CD1c-positive myeloid dendritic cell (primary cell): Measurements from ENCODE around the gene TMEM143.
"Not testable (repeated sequence)": the region's sequence is repeated elsewhere in the genome, so short reads cannot be mapped to it uniquely, and the experiment has no call there.

Experiments
- DNase-seq: peaks from one replicate; pipeline ENCODE4 v3.0.0-alpha.2; 2016; ENCODE audit errors: extremely low spot score

TMEM143 gene

DNA sequence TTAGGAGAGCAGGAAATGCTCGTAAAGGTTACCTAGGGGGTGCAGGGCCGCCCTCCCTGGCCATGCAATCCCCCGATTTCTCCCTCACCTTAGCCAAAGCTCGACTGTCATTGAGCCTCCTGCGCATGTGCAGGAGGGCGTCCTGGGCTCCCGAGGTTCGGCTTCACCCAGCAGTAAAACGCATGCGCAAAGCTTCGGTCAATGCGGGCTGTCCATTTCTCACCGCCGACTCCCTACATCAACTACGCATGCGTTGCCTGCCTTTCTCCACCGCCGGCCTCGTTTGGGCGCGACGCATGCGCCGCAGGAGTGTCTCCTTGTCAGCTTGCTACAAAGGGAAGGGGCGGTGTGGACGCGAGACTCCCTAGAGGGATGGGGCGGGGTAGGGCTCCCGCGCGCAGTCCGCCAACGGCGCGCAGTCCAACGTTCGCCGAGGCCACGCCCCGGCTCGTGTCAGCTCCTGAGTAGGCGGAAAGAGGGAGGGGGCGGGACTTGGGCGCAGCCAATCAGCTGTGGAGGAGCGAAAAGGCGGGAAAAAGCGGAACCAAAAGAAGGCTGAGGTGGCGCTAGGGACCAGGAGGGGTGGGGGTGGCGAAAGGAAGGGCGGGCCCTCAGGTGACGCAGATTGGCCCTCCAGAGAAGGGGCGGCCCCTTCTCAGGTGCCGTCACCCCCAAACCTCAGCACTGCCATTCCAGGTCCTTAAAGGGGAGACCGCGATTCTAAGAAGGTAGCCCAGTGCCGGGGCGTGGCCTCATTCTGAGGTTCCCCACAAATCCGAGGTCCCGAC lies at the start of gene TMEM143, which contains the start of gene SYNGR4:
Gene TMEM143, minus strand, starts transcription at position 131 of the 788 bp plus-strand sequence. Its CDS starts 20 bp downstream, at position 111.
Gene SYNGR4, plus strand, starts transcription at position 558 of the 788 bp plus-strand sequence. CDS start 1,476 bp downstream, outside the sequence.
- DNase-seq: peak; percentile 100

DNA sequence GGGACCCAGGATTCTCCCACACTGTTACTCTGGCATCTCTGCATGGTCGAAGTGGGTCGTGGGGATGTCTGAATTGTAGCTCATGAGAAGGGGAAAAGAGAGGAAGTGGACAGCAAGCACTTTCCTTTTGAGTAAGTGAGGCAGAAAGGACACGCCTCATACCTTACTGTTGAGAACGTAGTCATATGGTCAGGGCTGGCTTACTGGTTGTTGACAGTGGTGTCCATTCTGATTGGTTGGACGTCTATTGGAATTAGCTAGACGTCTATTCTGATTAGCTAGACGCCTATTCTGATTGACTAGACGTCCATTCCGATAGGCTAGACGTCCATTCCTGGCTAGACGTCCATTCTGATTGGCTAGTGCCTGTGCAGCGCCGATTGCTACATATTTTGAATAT lies 42.1 kb upstream of the TMEM143 start:
- peak; percentile 40 for DNase-seq

DNA sequence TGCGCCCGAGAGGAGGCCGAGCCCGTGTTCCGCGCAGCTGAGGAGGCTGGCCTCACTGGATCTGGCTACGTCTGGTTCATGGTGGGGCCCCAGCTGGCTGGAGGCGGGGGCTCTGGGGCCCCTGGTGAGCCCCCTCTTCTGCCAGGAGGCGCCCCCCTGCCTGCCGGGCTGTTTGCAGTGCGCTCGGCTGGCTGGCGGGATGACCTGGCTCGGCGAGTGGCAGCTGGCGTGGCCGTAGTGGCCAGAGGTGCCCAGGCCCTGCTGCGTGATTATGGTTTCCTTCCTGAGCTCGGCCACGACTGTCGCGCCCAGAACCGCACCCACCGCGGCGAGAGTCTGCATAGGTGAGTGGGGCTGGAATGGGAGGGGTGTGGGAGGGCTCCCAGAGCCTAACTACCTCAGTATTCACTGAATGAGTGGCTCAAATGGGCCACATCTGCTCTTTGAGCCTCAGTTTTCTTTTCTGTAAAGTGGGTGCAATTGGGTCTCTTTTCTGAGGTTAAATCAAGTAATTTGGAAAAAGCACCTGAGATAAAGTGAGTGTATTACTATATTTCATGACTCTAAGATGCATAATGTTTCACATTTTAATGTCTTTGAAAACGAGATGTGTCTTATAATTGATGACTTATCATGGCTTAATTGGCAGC lies 41.4 kb upstream of the TMEM143 start:
- DNase-seq: no peak

DNA sequence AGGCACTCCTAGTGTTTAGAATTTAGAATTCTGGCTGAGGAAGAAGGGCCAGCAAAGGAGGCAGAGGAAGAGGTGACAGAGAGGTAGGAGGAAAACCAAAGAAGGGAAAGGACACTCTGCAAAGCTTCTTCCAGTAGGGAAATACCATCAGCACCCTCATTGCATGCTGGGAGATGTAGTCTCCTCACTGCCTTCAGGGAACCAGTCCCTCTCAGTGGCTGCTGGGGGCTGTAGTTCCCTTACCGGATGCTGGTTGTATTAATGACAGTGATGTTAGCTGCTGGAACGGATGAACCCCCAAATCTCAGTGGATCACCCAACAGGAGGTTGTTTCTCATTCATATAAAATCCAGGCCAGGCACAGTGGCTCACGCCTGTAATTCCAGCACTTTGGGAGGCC lies 39.9 kb upstream of the TMEM143 start:
- peak; percentile 71 for DNase-seq

DNA sequence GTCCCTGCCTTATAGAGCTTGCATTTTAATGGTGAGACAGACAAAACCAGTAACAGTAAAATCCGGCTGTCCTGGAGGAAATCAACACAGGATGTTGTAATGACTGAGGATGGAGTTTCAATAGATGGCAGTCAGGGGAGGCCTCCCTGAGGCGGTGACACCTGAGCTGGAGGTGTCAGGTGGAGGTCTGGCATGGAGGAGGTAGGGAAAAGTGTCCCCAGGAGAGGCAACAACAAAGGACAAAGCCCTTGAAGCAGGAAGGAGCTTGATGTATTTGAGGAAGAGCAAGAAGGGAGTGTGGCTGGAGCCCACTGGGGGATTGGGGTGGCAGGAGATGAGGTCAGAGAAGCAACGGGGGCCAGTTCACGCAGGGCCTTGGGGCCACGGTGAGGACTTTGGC lies 37.5 kb upstream of the TMEM143 start:
- DNase-seq: no peak

DNA sequence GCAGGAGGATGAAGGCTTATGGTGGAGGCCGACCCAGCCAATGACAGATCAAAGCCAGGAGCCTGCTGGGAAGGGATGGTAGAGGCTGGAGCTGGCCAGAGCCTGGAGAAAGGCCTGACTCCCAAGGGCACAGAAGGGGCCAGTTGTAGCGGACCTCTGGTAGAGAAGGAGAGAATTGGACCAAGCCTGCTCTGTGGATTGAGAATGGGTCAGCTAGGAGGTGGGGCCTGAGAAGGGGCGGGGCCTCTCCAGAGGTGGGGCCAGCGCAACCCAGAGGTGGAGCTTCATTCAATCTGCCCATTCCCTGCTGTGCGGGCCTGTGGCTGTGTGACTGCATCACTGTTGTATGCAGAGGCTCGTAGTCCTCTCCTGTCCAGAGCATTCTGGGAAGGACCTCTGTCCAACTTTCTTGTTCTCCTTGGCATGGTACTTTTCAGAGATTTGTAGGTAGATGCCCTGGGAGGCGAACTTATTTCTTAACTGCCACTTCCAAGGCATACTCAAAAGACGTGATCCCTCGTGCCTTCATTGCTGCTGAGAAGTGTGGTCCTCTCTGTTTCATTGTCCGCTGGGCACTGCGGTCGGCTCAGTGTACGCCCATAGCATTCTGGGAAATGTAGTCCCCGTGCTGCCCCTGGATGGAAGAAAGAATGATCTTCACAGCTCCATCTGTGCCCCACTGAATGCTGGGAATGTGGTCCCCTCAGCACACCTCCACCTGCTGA lies 36.4 kb upstream of the TMEM143 start:
- DNase-seq: peak; percentile 29

DNA sequence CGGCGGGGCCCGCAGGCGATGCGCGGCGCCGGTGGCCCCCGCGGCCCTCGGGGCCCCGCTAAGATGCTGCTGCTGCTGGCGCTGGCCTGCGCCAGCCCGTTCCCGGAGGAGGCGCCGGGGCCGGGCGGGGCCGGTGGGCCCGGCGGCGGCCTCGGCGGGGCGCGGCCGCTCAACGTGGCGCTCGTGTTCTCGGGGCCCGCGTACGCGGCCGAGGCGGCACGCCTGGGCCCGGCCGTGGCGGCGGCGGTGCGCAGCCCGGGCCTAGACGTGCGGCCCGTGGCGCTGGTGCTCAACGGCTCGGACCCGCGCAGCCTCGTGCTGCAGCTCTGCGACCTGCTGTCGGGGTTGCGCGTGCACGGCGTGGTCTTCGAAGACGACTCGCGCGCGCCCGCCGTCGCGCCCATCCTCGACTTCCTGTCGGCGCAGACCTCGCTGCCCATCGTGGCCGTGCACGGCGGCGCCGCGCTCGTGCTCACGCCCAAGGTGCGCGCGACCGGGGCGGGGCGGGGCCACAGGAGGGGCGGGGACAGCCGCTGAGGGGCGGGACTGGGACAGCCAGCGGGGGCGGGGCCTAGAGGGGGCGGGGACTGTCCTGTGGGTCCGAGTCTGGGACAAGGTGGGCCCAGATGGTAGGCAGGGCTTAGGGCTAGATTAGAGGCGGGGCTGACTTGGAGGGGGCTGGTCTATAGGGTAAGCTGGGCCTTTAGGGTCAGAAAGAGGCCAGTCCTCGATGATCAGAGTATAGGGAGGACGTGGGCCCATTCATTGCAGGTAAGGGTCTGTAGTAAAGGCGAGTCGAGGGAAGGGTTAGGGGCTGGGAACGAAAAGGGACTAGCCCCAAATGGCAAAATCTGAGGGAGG lies 34.9 kb upstream of the TMEM143 start:
- DNase-seq: peak; percentile 88

DNA sequence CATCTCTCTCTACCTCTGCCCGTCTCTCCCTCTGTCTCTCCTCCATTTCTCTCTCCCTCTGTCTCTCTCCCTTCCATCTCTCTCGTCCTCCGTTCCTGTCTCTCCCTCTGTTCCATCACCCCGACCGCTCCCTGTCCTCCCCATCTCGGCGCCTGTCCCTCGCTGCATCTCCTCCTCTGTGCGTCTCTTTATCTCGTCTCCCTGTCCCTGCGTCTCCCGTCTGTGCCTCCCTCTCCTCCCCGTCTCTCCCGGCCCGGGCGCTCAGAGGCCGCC lies 34.3 kb upstream of the TMEM143 start:
- no peak for DNase-seq

DNA sequence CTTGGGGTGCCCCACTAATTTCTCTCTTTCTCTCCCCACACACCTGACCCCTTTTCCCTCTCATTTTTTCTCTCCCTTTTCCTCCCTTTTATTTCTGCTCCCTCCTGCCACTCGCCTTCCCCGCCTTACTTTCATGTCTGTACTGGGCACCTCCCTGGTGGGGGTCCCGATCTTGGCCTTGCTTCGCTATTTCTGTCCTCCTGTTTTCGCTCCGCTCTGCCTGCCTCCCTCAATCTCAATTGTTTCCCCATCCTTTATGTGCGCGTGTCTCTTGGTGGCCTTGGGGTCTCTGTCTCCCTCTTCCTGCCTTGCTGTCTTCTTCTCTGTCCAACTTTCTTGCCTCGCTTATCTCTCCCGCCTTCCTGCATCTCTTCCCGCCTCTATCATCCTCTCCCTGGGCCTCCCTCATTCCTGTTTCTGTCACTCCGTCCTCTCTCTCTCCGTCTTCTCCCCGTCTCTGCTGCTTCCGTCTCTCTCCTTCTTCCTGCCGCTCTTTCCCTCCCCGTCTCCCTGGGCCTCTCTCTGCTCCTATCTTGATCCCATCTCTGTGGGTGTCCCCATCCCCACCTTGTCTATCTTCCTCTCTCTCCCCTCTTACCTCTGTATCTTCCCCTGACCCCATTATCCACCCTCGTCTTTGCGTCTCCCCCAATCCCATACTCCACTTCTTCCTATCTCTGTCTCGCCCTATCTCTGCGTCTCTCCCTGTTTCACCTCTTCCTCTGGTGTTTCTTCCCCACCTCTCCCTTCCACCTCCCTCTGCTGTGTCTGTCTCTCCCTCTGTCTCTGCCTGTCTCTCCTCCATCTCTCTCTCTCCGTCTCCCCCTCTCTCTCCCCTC lies 33.7 kb upstream of the TMEM143 start:
- DNase-seq: no peak

DNA sequence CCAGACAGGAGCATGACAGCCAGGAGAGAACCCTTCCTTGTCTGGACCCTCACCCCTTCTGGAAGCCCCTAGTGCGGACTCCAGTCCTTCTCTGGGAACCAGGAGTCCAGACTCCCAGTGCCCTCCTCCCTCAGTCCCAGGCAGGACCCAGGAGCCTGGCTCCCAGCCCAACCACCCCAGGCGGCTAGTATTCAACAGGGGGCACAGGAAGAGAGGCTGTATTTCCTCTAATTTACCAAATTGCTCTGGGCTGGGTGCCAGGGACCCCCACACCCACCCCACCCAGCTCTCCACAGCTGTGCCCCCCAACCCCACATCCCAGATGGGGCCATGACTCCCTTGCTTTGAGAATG lies 33.1 kb upstream of the TMEM143 start:
- DNase-seq: no peak

DNA sequence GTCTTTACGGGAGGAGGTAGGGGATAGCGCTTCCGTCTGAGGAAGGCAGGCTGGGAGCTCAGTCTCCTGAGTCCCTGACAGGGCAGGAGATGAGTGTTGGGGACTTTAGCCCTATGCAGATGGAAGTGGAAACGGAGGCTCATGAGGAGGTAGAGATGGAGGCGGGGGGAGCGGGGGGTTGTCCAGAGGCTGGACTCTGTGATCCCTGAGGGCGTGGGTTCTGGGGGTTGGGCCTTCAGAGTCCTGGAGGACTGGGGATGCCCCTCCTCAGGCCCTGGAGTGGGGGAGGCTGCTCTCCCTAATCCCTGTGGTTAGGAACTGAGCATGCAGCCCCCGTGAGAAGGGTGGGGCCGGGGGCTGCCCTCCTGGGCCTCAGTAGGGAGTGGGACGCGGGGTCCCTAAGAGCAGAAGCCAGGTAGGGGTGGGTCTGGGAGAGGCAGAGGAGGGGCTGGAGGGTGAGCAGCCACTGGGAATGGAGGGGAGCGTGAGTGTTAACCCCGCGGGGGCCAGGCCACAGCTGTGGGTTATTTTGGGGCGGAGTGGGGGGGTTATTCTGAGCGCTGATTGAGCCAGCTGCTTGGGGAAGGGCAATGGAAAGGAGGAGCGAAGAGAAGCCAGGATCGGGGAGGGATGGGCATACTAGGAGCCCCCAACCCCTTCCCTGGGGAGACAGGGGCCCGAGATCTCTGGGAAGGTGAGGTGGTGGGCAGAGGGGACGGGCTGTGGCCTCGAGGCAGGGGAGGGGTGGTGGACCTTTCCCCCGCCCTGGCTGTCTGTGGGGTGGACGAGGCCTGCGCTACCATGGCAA lies 32.5 kb upstream of the TMEM143 start:
- no peak for DNase-seq

DNA sequence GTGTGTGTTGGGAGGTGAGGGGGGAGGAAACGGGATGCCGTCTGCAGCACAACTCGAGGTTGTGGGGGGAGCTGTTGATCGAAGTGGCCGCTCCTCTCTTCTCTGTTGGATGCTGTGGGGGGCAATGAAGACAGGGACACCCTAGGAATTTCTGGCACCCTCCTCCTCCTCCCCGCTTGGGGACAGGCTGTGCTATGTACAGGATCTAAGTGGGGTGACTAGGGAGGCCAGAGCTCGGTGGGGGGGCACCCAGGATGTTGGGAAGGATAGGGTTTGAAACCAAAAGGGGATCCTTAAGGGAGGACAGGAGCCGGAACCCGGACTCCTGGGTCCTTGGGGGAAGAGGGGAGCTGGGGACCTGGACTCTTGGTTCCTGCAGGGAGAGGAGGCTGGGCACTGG lies 31.8 kb upstream of the TMEM143 start:
- DNase-seq: no peak

DNA sequence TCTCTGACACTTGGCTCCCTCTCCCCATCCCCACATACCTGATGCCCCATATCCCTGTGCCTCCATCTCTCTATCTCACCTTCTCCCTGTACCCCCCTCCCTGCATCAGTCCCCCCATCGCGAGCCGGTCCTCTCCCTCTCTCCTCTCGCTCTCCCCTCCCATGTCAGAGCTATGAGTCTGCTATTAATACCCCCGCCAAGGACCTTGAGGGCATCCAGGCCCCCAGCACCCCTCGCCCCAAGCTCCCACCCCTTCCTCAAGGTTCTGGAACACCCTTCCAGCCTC lies 31.4 kb upstream of the TMEM143 start:
- no peak for DNase-seq

DNA sequence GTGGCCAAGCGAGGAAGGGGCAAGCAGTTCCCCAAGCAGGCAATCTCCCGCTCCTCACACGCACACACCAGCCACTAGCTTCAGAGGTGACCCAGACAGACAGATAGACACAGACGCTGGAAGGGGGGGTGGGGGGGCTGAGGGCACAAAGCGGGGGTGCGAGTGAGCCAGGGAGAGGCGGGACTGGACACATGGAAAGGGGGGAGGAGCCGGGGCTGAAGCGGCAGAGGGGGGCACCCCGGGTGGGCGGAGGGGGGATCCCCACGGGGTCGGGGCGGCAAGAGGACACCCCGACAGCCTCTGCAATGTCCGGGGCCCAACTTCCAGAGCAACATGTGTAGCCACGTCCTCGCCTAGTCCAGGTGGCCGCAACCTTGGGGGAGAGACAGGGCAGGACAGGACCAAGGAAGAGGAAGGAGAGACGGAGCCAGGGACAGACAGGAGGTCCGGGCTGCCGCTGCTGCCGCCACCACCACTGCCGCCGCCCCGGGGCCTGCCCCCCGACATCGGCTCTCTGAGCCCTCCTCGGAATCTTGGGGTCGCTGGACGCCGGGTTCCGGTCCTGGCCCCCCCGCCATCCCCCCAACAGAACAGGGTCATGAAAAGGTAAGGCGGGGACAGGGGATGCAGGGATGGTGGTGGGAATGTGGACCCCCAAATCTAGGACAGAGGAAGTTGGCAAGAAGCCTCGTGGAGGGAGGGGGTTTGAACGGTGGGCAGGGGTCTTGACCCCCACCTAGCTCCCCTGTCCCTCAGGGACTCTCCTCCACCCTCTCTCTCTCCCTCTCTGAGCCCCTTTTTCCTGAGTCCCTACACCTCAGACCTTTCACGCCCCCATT lies 30.8 kb upstream of the TMEM143 start:
- DNase-seq: no peak

DNA sequence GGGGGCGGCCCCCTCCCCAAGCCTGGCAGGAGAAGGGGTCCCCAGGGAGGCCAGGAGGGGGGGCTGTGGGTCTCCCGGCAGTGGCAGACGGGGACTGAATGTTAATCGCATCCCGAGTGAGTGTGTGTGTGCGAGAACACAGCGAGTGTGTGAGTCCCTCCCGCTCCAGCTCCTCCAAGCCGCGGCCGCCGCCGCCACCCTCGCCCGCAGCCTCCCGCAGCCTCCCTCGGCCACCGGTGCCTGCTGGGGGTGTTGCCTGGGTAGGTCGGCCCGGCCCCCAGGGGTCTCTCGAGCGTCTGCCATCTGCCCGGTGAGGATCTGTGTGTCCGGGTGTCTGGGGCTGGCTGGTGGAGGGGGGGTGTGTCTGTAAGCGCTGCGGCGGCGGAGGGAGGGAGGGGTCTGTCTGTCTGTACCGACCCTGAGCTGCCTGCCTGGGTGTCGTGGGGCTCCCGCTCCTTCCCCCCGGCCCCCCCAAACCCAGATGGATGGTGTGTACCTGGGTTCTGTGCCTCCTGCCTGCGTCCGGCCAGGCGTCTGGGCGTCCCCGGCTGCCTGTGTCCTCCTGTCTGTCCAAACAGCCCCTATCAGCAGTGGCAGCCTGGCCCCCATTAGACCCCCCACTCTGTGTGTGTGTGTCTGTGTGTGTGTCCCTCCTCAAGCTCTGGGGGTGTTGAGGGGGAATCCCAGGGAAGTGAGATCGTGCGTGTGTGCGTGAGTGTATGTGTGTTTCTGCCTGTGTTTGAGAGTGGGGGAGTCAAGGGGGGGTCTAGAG lies 30.0 kb upstream of the TMEM143 start, which contains the start of gene GRIN2D:
Gene GRIN2D, plus strand, starts transcription at position 110 of the 772 bp plus-strand sequence. CDS start 4,725 bp downstream, outside the sequence.
- no peak for DNase-seq

DNA sequence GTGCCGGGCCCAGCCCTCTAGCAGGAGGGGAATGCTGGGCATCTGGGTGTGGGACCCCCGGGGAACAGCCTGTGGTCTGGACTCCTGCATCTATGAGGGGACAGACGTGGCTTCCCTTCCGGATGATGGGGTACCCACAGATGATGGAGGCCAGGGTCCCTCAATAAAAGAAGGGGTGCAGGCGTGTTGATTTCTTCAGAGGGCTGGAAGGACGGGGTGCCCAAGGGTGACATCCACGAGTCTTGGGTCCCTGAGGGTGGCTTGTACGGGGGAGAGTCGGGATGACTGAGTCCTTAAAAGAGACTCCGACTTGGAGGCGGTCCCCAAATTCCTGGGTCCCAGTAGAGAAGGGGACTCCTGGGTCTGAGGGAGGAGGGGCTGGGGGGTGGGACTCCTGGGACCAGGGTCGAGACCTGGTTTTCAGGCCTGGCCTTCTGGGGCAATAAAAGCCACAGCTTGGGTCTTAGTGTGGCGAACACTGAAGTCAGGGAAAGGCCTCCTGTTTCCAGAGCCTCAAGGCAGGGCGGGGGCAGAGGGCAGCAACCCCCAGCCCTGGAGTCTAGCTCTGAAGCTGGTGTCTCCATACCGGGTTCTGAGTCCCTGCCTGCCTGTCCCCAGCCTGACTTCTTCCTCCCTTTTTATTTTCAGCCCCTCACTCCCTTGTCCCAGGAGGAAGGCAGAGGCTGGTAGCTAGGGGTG lies 29.3 kb upstream of the TMEM143 start:
- no peak for DNase-seq

DNA sequence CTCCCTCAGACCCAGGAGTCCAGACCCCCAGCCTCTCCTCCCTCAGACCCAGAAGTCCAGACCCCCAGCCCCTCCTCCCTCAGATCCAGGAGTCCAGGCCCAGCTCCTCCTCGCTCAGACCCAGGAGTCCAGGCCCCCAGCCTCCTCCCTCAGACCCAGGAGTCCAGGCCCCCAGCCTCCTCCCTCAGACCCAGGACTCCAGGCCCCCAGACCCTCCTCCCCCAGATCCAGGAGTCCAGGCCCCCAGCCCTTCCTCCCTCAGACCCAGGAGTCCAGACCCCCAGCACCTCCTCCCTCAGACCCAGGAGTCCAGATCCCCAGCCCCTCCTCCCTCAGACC lies 28.2 kb upstream of the TMEM143 start:
- not testable (repeated sequence) for DNase-seq
